22Rv1 (cell line): ENCODE measurements around the gene TBC1D22A.

ENCODE experiments used
- CTCF ChIP-seq: fragments of 450-650 bp; IDR thresholded peaks from 2 replicates; pipeline ENCODE4 v1.5.1; 2017; ENCODE audit warnings: mild to moderate bottlenecking
- ZFX ChIP-seq: fragments of 450-650 bp; IDR thresholded peaks from 2 replicates; pipeline ENCODE4 v1.6.1; 2017; ENCODE audit warnings: antibody characterized with exemption, borderline replicate concordance

- TF ChIP-seq CTCF (no peak), ZFX (no peak)
These were observed 214.1 kb downstream of the TBC1D22A start for GRCh38 chr22:46976598-46976997.
